ENCODE data around the gene ARHGAP29. TPM values are rescaled to one million over a fixed set of nuclear protein-coding genes. Genes with fewer than 3 reads are reported as not detected.

The ARHGAP29 gene
- total RNA-seq, 1 donor: 77.2 TPM

DNA sequence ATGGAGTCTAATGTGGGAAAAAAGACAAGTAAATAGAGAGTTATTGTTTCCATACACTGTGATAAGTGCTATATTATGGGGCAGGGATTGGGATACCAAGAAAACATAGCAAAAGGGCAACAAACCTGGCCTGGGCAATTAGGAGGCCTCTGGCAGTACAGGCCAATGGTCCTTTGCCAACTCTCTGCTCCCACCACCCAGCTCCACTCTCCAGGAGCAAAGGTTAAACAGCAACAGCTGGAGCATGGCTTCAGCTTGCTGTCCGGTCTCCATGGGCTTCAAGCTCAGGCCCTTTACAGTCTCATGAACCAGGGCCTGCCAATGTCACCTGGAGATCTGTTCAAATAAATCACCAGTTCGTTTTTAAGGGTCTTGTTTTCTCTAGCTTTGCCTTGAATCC is 37.2 kb upstream of the ARHGAP29 start:
- no peak overlapping the region for H3K4me3 ChIP-seq (ENCODE audit: low read depth, low read length)
- DNase-seq (ENCODE audit: low read depth): no peak
- TF ChIP-seq, protein P1, sequence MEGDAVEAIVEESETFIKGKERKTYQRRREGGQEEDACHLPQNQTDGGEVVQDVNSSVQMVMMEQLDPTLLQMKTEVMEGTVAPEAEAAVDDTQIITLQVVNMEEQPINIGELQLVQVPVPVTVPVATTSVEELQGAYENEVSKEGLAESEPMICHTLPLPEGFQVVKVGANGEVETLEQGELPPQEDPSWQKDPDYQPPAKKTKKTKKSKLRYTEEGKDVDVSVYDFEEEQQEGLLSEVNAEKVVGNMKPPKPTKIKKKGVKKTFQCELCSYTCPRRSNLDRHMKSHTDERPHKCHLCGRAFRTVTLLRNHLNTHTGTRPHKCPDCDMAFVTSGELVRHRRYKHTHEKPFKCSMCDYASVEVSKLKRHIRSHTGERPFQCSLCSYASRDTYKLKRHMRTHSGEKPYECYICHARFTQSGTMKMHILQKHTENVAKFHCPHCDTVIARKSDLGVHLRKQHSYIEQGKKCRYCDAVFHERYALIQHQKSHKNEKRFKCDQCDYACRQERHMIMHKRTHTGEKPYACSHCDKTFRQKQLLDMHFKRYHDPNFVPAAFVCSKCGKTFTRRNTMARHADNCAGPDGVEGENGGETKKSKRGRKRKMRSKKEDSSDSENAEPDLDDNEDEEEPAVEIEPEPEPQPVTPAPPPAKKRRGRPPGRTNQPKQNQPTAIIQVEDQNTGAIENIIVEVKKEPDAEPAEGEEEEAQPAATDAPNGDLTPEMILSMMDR (IDR thresholded peaks at IDR 0.05; ENCODE audit: insufficient read depth, low read length): no peak

DNA sequence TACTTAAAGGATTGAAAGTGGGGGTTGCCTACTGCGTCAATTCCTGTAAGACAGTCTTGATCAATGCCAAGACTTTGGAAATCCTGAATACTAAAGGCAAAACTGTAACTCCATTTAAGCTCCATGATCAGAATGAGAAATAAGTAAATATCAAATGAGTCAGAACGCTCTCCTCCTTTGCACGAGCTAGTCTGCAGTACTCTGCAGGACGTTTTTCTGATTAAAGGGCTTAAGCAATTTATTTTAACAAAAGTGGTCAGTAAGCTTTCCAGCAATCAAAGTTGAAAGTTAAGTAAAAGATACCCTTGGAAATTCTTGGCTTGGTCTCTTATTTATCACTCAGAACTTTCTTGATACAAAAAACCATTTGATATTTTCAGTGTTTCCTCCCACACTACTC is 35.7 kb upstream of the ARHGAP29 start:
- no peak overlapping the region for H3K4me3 ChIP-seq (ENCODE audit: low read depth, low read length)
- TF ChIP-seq, protein P1 (IDR thresholded peaks at IDR 0.05; ENCODE audit: insufficient read depth, low read length): no peak
- peak; percentile 71 for DNase-seq (ENCODE audit: low read depth)

DNA sequence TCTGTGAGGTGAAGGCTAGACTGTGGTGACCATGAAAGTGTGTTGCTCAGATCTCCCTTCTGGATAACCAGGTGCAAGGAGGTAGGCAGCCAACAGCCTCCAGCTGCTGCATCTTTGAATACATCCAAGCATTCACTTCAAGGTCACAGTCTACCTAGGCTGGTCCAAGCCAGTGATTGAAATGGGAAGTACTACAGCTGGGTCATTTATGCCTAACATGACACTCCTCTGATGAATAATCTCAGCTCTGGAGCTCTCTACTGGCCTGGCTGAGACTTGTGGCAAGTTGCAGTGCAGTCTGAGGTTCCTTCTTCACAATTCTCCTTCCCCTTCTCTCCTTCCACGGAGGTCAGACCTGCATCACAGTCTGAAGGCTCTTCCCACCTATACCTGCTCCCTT is 35.0 kb upstream of the ARHGAP29 start:
- no peak for DNase-seq (ENCODE audit: low read depth)
- no peak overlapping the region for H3K4me3 ChIP-seq (ENCODE audit: low read depth, low read length)
- TF ChIP-seq, protein P1 (IDR thresholded peaks at IDR 0.05; ENCODE audit: insufficient read depth, low read length): no peak

DNA sequence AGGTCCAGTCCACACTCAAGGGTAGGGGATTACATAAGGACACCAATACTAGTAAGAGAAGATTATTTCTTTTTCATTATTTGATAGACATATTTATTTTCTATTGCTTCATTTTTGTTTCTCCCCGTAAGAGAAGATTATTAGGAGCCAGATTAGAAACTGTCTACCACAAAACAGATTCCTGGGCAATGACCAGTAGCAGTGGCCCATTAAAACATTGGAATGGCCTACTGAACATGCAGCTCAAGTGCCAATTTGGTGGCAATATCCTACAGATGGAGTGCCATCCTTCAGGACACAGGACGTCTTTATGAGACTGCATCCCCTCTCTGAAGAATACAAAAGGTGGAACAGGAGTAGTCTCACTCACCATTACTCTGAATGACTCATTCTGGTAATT is 34.0 kb upstream of the ARHGAP29 start:
- DNase-seq (ENCODE audit: low read depth): no peak

DNA sequence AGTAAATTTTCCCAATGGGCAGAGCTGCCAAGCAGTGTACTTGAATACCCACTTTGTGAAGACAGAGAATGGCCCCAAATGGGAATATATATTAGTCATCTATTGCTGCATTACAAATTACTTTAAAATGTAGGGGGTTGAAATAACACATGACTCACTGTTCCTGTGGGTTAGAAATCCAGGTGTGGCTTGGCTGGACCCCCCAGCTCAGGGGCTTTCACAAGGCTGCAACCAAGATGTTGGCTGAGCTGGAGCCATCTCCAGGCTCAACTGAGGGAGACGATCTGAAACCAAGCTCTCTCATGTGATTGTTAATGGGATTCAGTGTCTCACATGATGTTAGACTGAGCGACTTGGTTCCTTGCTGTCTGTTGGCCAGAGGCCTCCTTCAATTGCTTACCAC is 33.4 kb upstream of the ARHGAP29 start:
- TF ChIP-seq, protein P1 (IDR thresholded peaks at IDR 0.05; ENCODE audit: insufficient read depth, low read length): no peak
- peak; percentile 79 for DNase-seq (ENCODE audit: low read depth)

More for the DNA sequence above, 34.0 kb upstream of the ARHGAP29 start:
- TF ChIP-seq, protein P1 (IDR thresholded peaks at IDR 0.05; ENCODE audit: insufficient read depth, low read length): no peak
- H3K4me3 ChIP-seq (ENCODE audit: low read depth, low read length): no peak overlapping the region

DNA sequence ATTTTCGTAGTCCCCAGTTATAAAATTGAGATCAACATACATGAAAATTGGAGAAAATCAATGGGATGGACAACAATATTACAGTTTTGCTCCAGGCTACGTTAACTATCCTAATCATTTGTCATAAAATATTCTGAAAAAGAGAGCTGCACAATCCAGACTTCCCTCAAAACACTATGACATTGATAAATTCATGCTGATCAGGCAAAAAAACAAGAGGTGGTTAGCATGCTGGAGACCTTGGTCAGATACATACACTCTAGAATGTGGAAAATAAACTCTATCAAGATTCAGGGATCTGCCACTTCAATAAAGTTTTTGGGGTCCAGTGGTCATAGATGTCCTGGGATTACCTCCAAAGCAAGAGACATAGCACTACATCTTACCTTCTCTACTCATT is 32.5 kb upstream of the ARHGAP29 start:
- no peak for DNase-seq (ENCODE audit: low read depth)
- TF ChIP-seq, protein P1 (IDR thresholded peaks at IDR 0.05; ENCODE audit: insufficient read depth, low read length): no peak
- H3K4me3 ChIP-seq (ENCODE audit: low read depth, low read length): no peak overlapping the region

More for the DNA sequence above, 33.4 kb upstream of the ARHGAP29 start:
- H3K4me3 ChIP-seq (ENCODE audit: low read depth, low read length): no peak overlapping the region

DNA sequence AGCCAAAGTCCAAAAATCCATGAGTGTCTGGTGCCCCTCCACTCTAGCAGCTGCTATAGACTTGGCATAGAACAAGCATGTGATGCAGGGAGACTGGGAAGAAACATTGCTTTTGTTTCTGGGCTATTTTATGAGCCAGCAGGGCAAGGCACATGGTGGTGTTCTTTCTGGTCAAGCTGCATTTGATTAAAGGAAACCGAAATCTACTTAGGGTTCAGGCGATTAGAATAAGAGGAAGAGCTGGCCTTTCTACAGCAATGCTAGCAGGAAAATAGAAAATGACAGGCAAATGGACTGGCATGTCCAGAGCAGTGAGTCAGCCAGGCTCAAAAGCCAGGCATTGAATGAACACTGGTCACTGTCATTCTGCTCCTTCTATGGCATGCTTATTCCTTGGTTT is 28.5 kb upstream of the ARHGAP29 start:
- H3K4me3 ChIP-seq (ENCODE audit: low read depth, low read length): no peak overlapping the region
- TF ChIP-seq, protein P1 (IDR thresholded peaks at IDR 0.05; ENCODE audit: insufficient read depth, low read length): no peak
- peak; percentile 64 for DNase-seq (ENCODE audit: low read depth)
